GM18868 (cell line): ENCODE measurements around the gene G0S2.

Experiments
- ATAC-seq: cut with Tn5 transposase; IDR thresholded peaks from one replicate; pipeline ENCODE4 v1.9.1; 2021; ENCODE audit warnings: mild to moderate bottlenecking, moderate library complexity; ENCODE audit not compliant: unreplicated experiment

G0S2 gene, protein sequence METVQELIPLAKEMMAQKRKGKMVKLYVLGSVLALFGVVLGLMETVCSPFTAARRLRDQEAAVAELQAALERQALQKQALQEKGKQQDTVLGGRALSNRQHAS

DNA sequence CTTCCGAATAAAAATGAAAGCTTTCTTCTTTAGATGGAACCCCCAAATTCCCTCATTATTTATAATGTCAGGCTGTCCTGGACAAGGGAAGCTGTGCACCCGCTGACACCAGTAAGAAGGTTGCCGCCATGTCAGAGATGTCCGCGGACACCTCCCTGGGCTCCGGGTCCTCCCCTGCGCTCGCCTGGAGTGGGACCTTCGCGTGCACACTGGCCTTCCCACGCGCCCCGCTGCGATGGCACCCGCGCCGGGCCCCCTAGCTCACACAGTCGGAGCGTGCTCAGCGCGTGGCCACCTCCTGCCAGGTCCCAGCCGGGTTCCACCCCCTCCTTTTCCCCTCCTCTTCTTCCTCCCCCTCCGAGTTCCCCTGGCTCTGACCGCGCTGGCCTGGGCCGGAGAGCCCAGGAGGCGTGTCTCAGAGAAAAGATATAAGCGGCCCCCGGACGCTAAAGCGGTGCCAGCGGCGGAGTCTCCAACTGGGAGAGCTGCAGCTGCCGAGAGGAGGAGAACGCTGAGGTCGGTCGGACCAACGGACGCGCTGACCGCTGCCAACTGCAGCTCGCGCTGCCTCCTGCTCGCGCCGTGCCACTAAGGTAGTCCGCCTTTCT is at the start of gene G0S2:
G0S2 (plus strand) TSS at position 456 of the 608 bp plus-strand sequence. CDS start 273 bp downstream, outside the sequence.
- no peak for ATAC-seq

DNA sequence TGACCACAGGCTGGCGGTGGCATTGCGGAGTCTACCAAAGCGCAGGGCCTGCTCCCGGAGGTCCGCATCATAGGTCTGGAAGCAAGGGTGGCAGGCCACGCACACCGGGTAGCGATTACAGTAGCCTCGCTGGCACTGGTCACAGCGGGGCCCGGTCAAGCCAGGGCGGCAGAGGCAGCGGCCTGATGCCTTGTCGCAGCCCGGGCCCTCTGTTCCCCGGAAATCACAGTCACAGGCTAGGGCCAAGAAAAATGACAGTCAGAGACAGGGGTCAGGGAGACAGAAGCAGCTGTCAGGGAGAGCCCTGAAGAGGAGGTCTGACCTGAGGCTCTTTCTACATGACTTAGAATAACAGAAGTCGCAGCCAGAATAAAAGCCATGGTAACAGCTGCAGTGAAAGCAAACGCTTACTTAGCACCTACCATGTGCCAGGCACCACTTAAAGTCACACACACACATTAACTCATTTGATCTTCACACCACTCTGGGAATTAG is 49.4 kb upstream of the G0S2 start:
- no peak for ATAC-seq

DNA sequence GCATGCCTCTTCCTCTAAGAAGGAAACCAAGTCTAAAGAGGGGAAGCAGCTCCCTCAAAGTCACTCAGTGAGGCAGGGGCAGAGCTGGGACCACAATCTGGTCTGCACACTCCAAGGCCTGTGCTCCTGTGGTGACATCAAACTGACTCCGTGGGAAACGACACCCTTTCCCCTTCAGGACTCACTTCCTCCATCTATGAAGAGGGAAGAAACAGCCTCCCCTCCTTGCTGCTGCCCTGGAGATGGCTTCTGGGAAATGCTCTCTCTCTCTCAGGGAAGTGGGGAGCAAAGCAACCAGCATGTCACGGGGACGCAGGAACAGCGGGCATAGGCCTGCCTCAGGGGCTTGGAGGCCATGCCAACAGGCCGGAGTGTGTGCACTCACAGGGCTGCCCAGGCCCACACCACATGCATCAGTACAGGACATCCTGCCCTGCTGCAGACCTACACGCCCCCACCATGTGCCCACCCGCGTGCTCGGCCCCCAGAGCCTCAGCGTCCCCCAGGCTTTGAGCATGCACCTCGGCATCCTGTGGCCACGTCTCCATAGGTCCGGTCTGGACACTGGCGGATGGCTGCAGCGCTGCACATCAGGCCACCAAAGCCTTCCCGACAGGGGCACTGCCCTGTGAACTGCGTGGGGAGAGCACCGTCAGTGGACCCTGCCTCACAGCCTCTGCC is 48.7 kb upstream of the G0S2 start:
- ATAC-seq, result no peak

DNA sequence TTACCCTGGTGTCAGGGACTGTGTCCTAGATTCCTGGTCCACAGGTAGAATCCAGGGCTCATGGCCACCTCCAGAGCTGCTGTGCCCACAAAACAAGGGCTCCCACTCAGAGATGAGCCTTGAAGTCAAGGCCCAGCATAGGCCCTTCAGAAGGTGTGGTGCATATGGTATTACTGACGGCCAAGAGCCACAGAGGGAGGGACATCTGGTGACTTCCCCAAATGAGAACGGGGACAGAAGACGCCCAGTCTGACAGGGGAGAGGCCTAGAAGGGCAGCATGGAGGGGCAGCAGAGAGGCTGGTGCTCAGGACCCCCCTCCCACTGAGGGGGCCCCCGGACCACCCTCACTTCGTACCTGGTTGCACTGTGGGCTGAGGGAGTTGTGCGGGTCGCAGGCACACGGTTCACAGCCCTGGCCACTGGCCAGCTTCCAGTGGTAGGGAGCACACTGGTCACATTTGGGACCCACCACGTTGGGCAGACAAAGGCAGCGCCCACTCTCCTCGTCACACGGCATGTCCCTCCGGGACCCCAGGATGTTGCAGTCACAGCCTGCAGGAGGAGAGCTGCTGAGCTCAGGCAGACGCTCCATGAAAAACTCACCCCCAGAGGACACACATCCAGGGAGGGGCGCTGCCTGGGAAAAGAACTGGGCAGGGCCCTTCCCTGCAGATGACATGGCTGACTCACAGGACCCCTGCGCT is 48.0 kb upstream of the G0S2 start:
- peak; percentile 8 for ATAC-seq

DNA sequence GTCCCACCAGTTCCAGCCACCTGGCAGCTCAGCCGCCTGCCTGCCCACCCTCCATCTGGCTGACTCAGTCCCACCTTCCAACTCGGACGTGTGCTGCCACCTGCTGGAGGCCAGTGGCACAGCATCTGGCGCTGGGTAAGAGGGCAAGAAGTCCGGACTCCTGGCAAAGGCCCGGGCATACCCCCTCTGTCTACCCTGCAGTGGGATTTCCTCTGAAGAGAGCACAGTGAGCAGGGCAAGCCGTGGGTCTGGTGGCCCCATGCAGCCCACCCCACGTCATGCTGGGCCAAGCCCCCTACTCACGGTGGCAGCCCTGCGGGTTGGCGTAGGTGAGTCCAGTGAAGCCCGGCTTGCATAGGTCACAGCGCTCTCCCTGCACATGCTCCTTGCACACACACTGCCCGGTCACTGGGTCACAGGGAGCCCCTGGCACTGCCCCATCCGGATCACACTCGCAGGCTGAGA is 47.4 kb upstream of the G0S2 start:
- ATAC-seq, result peak; percentile 84

DNA sequence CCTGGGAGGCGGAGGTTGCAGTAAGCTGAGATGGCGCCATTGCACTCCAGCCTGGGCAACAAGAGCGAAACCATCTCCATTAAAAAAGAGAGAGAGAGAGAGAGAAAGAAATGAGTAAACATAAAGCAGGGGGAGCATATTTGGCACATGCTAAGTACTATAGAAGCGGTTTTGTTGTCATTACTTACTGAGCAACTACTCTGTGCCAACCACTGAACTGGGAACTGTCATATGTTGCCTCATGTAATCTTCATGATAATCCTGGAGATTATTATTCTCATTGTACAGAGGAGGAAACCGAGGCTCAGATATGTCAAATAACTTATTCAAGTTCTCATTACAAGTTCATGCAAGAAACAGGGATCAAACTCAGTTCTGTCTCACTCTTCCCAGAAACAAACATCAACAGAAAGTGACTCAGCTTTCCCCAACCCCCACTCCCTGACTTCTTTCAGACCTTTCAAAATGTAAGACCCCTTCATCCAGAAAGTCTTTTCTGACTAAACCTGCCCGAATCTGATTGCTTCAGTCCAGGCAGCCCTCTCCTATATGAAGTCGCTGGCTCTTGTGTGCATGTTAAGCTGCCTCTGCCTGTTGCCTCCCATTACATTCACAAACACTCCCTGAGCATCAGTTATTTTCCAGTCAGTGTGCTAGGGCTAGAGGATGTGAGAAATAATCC is 46.5 kb upstream of the G0S2 start:
- ATAC-seq, result no peak

DNA sequence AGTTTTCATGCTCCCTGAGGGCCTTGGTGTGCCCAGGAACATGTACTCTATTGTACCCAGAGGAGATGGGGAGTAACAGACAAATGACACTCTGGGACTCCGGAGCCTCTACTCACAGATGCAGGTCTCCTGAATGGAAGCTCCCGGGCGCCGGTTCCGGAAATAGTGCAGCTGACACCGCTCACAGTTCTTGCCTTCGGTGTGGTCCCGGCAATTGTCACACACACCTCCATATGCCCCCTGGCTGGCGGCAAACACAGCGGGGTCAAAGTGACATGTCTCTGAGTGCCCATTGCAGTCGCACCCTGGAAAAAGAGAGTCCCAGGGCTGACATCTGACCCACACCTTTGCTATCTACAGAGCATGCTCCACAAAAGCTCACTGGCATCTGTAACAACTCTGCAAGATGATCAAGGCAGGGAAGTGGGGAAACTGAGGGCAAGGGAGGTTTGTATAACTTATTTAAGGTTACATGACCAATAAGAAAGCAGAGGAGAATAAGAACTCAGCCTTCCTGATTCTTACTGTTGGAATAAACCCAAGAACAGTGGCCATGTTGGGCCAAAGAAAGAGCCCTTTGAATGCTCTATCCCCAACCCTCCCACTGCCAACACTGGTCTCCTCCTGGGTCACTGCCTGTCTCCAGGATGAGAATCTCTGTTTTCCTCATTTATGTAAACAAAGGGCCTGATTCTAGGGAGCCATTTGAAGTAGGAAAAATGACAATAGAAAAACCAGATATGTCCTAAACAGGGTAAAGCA is 45.4 kb upstream of the G0S2 start:
- ATAC-seq, result no peak

DNA sequence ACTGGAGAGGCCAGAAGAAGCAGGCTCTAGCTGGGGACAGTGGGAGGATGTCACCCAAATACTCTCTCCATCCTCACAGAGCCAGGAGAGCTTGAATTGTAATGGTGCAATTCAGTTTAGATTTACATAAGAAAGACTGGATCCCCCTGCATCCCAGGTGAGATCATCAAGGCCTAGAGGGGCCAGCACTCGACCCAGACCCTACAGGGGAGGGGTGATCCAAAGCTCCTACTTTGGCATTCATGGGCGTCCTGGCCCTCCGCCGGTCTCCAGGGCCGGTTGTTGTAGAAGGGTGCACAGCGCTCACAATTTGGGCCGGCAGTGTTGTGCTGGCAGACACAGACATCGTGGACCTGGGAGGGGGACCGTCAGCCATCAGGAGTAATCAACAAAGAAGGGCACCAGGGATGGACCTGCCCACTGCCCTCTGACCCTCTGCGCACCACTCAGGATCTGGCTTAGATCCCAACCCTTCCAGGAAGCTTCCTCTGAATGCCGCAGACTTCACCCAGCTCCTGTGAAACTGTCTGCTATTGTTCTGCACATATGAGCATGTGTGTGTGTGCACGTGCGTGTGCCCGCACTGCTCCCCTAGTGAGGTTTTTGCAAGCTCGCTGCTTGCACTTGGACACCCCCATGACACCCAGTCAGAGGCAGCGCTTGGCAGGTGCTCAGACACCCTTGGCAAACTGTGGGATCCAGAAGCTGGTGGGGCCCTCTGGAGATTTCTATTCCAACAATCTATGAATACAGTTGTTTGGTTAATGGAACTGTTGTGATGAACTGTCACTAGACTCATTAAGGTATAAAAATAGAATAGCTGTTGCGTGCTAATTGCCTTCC is 44.6 kb upstream of the G0S2 start:
- ATAC-seq, result no peak

DNA sequence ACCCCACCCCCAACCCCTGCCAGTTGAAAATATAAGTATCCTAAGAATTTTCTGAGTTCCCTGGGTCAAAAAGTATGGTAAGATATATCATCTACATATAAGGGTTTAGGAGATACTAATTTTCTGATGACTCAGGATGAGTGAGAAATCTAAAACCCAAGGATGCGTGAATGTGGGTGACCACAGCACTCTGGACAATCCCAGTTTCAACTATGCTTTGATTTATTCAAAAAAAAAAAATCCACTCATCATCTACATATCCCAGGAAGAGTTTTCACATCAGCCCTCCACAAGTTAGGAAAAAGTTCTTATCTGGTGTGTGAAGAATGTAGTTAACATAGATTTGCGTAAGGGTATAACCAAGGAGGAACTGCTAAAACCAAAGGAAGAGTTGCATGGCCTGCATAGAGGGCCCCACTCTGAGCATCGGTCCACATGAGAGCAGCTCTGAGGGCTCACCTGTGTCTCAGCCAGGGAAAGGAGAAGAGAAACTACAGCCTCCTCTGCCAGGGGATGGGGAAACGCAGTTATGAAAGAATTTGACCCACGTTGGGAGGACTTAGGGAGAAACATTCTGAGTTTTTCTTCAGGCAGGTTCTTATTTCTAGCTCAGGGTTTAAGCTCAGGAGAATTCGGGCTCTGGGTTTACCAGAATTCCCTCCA is 41.7 kb upstream of the G0S2 start:
- peak; percentile 83 for ATAC-seq

DNA sequence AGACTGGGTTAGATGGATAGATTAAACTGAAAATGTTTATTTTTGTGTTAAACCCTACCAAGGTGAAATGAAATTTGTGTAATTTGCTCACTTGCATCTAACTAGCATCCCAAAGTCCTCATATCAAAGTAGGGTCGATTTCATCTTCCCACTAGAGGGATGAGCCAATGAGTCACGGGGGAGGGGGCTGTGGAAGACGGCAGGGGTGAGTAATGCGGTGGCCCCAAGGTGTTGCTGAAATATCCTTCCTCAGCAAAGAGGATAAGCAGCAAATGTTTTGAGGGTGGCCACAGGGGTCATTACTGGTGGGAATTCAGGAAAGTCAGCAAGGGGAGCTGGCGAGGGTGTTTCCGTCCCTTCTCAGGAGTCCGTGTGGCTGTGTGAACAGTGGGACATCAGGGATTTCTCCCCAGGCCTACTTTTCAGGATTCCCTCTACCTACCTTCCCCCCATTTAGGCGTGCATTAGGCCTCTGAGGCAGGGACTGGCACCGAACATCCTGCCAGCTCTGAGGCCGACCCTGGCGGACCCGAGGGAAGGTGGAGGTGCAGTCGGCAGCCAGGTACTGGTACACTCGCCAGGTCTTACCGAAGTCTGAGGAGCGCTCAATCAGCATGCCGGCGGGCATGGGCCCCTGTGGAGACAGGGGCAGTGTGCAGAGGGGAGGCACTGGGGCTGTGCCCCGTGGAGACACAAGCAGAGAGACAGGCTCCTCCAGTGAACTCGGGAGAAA is 41.0 kb upstream of the G0S2 start:
- ATAC-seq, result no peak

DNA sequence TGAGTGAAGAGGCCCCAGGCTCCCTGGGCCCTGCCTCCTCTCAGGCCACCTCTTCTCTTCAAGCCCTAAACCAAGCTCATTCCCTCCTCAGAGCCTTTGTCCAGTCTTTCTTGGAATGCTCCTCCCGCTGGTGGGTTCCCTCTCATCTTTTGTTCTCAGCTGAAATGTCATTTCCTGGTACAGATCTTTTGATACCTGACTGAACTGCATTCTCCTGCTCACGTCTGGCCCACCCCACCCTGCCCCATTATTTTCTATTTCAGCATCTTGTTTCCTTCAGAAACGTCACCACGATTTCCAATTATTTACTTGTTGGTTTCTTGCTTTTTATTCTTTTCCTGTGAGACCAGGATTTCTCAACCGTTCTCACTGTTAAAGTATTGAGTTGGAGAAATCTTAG is 39.4 kb upstream of the G0S2 start:
- ATAC-seq, result no peak

DNA sequence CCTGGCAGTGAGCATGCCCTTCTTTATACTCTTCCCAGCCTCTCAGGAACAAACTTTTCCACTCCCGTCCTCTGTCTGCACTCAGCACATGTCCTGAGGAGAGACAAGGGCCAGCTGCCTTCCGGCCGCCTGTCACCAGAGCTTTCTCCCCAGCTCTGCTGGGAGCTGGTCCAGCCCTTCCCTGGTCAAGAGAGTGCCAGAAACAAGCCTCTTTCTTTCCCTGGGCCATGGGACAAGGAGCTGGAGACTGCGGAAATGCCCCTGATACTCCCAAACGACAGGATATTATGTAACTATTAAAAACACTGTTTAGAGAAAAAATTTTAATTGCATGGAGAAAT is 33.4 kb upstream of the G0S2 start:
- ATAC-seq, result no peak

DNA sequence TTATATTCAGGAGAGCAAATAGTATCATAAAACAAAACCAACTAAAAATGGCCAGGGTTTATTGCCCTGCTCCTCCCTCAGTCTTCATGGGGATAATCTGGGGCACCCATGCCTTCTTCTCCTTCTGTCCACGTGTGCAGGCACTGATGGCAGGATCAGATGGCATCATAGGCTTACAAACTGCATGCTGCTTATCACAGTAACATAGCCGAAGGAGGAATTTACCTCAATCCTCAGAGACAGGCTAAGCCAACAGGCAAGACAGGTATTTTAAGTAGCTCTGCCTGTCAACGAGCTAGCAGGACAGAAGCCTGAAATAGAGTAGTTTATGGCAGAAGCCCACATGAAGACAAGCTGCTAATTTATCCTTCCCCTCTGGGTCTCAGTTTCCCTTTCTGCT is 32.4 kb upstream of the G0S2 start:
- ATAC-seq, result no peak

DNA sequence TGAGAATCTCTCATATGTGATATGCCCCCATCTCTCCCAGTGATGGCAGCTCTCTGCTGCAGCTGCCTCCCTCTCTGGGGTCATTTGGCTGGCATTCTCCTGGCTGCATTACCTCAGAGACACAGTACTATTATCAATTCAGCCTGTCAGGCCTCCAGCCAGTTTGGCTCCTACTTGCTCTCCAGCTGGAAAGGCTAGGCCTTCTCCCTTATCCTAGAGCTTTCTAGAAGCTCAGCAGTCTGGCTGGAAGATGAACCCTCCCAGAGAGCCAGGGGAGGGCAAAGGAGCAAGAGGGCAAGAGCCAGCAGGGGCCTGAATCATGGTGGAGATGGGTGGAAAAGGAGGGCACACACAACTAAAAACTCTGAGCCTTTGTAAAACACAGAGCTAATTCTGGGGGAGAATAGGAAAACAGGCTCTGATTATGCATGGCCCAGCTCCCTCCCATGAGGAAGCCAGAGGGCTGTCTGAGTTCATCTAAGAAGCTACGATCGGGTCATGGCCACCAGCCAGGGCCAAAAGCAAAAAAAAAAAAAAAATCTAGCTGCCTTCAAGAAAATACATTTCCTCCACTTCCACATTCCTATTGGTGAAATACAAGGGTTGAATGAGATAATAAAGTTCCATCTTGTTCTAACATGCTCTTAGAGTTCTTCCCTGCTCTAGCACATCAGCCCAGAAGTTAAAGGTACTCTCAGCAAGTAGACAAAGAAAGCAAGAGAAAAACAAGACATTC is 31.8 kb upstream of the G0S2 start:
- ATAC-seq, result no peak

DNA sequence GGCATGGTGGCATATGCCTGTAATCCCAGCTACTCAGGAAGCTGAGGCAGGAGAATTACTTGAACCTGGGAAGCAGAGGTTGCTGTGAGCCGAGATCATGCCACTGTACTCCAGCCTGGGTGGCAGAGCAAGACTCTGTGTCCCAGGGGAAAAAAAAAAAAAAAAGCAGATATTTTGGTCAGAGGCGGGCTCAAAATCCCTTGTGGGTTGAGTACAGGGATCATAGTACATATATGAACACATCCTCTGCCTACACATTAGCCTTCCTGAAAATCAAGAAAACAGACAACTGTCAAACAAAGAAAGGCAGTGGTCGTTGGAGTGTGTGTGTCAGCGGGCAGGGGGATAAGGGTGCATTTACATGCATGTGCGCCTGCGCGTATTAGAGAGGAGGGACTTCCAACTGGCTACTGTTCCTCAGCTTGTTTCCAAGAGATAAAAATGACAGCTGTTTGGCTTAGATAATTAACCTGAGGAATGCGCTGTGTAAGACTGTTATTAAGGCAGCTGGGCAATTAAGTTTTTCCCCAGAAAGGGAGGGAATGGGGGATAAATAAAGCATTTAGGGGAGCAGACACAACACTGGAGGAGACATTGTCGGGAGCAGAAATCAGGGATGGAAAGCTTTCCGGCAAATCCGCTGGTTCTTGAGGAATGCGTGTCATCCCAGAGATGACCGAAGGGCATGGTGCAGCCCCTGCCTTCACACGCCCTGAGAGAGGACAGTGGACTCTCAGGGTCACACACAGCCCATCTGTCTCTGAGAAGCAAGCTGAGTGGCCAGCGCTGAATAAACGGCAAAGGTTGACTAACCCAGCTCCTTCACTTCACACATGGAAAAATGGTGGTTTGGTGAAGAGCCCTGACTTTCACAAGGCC is 29.4 kb upstream of the G0S2 start:
- no peak for ATAC-seq

DNA sequence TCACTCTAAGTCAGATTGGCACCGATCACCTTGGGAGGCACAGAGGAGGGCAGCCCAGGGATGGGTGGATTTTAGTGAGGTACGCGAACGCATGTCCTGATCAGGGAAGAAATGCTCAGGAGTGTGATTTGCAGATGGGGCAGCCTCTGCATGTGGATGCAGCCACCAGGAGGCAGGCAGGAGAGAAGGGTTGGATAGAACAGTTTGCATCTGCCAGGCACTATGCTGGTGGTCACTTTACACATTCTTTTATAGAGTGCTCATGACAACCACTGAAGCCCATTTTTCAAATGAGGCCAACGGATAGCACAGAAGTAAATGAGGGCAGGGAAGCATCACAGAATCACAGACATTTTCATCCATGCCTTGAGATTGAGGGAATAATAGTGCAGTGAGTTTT is 28.7 kb upstream of the G0S2 start:
- ATAC-seq, result no peak

DNA sequence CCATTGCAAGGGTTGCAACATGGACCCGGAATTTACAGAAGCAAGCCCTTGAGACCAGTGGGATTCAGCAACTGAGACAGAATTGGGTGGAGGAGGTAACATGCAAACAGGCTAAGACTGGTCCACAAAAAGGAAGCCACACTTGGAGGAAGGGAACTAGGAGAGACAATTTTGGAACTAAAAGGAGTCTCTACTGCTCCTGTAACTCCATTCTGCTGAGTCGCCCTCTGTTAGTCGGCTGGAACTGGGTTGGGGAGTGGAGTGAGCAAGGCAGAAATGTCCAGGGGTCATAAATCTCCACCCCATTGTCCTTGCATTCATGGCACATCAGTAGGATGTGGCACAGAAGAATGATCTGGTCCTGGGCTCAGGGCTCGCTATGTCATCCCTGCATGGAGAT is 28.1 kb upstream of the G0S2 start:
- ATAC-seq, result no peak
